H1 (cell line): Measurements from ENCODE around the gene EDDM3A. TPM values are rescaled to one million over a fixed set of nuclear protein-coding genes. Genes with fewer than 3 reads are reported as not detected.

Source experiments
- CTCF ChIA-PET: fragments of 300-600 bp; sonication (Branson Sonifier 250); formaldehyde crosslinking; loops from one replicate; lab custom pipeline; 2021; ENCODE audit not compliant: partially characterized antibody; lab: Charles Lee
- POLR2A ChIA-PET: fragments of 300-600 bp; sonication (Branson Sonifier 250); formaldehyde crosslinking; loops from one replicate; lab custom pipeline; 2021; ENCODE audit warnings: inconsistent platforms; ENCODE audit not compliant: partially characterized antibody; lab: Charles Lee
- DNase-seq, 2 experiments: peaks; one replicate each; pipeline versions ENCODE4 v3.0.0 to v3.0.0-alpha.2; 2010 to 2022; ENCODE audit warnings: low spot score in 2 of 2, low read depth in 1 of 2, mixed read lengths in 1 of 2
- FAIRE-seq: peaks from 2 replicates; lab custom pipeline; 2011; peaks lifted over from hg19 to GRCh38; lab: Jason Lieb, UNC
- H2AFZ ChIP-seq: 2 replicates; pipeline ENCODE4 v1.8.1; 2012; ENCODE audit warnings: low read length, inconsistent platforms
- H2AK5ac ChIP-seq: 2 replicates; pipeline ENCODE4 v1.6.1; 2013; ENCODE audit warnings: low read depth, low read length
- H2BK120ac ChIP-seq: replicated peaks from 2 replicates; pipeline ENCODE3; 2013; ENCODE audit warnings: low read depth, low read length, inconsistent platforms
- H2BK12ac ChIP-seq: 2 replicates; pipeline ENCODE4 v1.6.1; 2013; ENCODE audit warnings: low read depth, low read length
- H2BK15ac ChIP-seq: 2 replicates; pipeline ENCODE4 v1.6.1; 2013; ENCODE audit warnings: low read length
- H2BK20ac ChIP-seq: 2 replicates; pipeline ENCODE4 v1.6.1; 2013; ENCODE audit warnings: low read length
- H2BK5ac ChIP-seq: 2 replicates; pipeline ENCODE4 v1.6.1; 2013; ENCODE audit warnings: low read depth, low read length
- H3K14ac ChIP-seq: 2 replicates; pipeline ENCODE4 v1.6.1; 2013; ENCODE audit warnings: inconsistent platforms; ENCODE audit not compliant: insufficient read length
- H3K18ac ChIP-seq: 2 replicates; pipeline ENCODE4 v1.6.1; 2013; ENCODE audit warnings: low read length; ENCODE audit errors: extremely low read depth
- H3K23ac ChIP-seq: 2 replicates; pipeline ENCODE4 v1.6.1; 2013; ENCODE audit warnings: inconsistent platforms; ENCODE audit not compliant: insufficient read length
- H3K23me2 ChIP-seq: 2 replicates; pipeline ENCODE4 v1.6.1; 2013; ENCODE audit warnings: low read depth, low read length
- H3K27ac ChIP-seq: 2 replicates; pipeline ENCODE4 v1.6.1; 2011; ENCODE audit warnings: low read depth, low read length, inconsistent platforms
- H3K27me3 ChIP-seq, 4 experiments: replicated peaks in 1 of 4; 1 replicate in 1 of 4; 2 replicates in 3 of 4; pipeline versions ENCODE4 v1.6.1 to v1.8.1; 2011 to 2013; ENCODE audit warnings: low read length in 3 of 4, mild to moderate bottlenecking in 3 of 4, inconsistent platforms in 2 of 4, mixed read lengths in 2 of 4, moderate library complexity in 1 of 4; ENCODE audit not compliant: control insufficient read depth in 3 of 4, insufficient read depth in 3 of 4; ENCODE audit errors: extremely low read depth in 1 of 4
- H3K36me3 ChIP-seq, 4 experiments: 2 replicates each; pipeline versions ENCODE4 v1.6.1 to v1.8.1; 2011 to 2013; ENCODE audit warnings: mild to moderate bottlenecking in 4 of 4, low read length in 3 of 4, moderate library complexity in 2 of 4, control low read depth in 1 of 4, inconsistent platforms in 1 of 4; ENCODE audit not compliant: insufficient read depth in 4 of 4, control insufficient read depth in 2 of 4
- H3K4ac ChIP-seq: replicated peaks from 2 replicates; pipeline ENCODE3; 2013; ENCODE audit warnings: low read length, low read depth, mixed read lengths, inconsistent platforms; ENCODE audit not compliant: insufficient read length
- H3K4me1 ChIP-seq, 4 experiments: replicated peaks in 1 of 4; 1 replicate in 1 of 4; 2 replicates in 3 of 4; pipeline versions ENCODE4 v1.6.1 to v1.8.1; 2011 to 2013; ENCODE audit warnings: low read length in 3 of 4, inconsistent platforms in 2 of 4, mixed read lengths in 1 of 4; ENCODE audit not compliant: insufficient read depth in 4 of 4, control insufficient read depth in 3 of 4
- H3K4me2 ChIP-seq, 2 experiments: 2 replicates each; pipeline versions ENCODE4 v1.6.1 to v1.8.1; 2011 to 2013; ENCODE audit warnings: low read depth in 2 of 2, low read length in 2 of 2, control low read depth in 1 of 2, inconsistent platforms in 1 of 2, mild to moderate bottlenecking in 1 of 2; ENCODE audit not compliant: insufficient read depth in 1 of 2
- H3K4me3 ChIP-seq, 4 experiments: fragments of 200-600, 300-600 bp in 1 of 4; sonication (generic), shearing (Covaris generic), sonication (Bioruptor Twin) in 1 of 4; 2 replicates each; pipeline versions ENCODE4 v1.5.1 to v1.8.1; 2011 to 2016; ENCODE audit warnings: low read length in 4 of 4, low read depth in 3 of 4, control low read depth in 2 of 4, inconsistent platforms in 2 of 4, mild to moderate bottlenecking in 2 of 4, mixed read lengths in 1 of 4, moderate library complexity in 1 of 4; ENCODE audit not compliant: insufficient read depth in 2 of 4; ENCODE audit errors: extremely low read depth in 1 of 4
- H3K56ac ChIP-seq: replicated peaks from 2 replicates; pipeline ENCODE3; 2013; ENCODE audit warnings: low read depth, mild to moderate bottlenecking, mixed read lengths, low read length, inconsistent platforms; ENCODE audit not compliant: insufficient read length
- H3K79me1 ChIP-seq: 2 replicates; pipeline ENCODE4 v1.6.1; 2013; ENCODE audit warnings: low read depth, low read length, control low read depth
- H3K79me2 ChIP-seq, 2 experiments: 2 replicates each; pipeline versions ENCODE4 v1.6.1 to v1.8.1; 2012 to 2013; ENCODE audit warnings: low read length in 2 of 2, mild to moderate bottlenecking in 2 of 2, inconsistent platforms in 1 of 2; ENCODE audit not compliant: insufficient read depth in 2 of 2, control insufficient read depth in 1 of 2
- H3K9ac ChIP-seq, 4 experiments: replicated peaks in 1 of 4; 1 replicate in 1 of 4; 2 replicates in 3 of 4; pipeline versions ENCODE4 v1.6.1 to v1.8.1; 2011 to 2013; ENCODE audit warnings: low read depth in 3 of 4, low read length in 3 of 4, control low read depth in 2 of 4, mild to moderate bottlenecking in 2 of 4, moderate library complexity in 2 of 4, inconsistent platforms in 1 of 4; ENCODE audit errors: extremely low read depth in 1 of 4
- H3K9me3 ChIP-seq, 2 experiments: 2 replicates each; pipeline versions ENCODE4 v1.6.1 to v1.8.1; 2012 to 2013; ENCODE audit warnings: mild to moderate bottlenecking in 2 of 2, moderate library complexity in 2 of 2, control low read depth in 1 of 2, inconsistent platforms in 1 of 2, low read depth in 1 of 2, low read length in 1 of 2, mixed read lengths in 1 of 2; ENCODE audit not compliant: insufficient read depth in 2 of 2
- H4K20me1 ChIP-seq, 2 experiments: replicated peaks in 1 of 2; 2 replicates each; pipeline versions ENCODE3 to v1.8.1; 2011 to 2013; ENCODE audit warnings: inconsistent platforms in 2 of 2, low read length in 2 of 2, mild to moderate bottlenecking in 1 of 2; ENCODE audit not compliant: insufficient read depth in 2 of 2, control insufficient read depth in 1 of 2
- H4K5ac ChIP-seq: 2 replicates; pipeline ENCODE4 v1.6.1; 2013; ENCODE audit warnings: low read length, low read depth, mixed read lengths, inconsistent platforms; ENCODE audit not compliant: insufficient read length
- H4K8ac ChIP-seq: 2 replicates; pipeline ENCODE4 v1.8.0; 2013; ENCODE audit warnings: mild to moderate bottlenecking, moderate library complexity, low read length, inconsistent platforms; ENCODE audit not compliant: insufficient read depth; ENCODE audit errors: extremely low read depth
- H4K91ac ChIP-seq: replicated peaks from 2 replicates; pipeline ENCODE3; 2013; ENCODE audit warnings: low read length, mixed read lengths, inconsistent platforms; ENCODE audit not compliant: insufficient read length
- BACH1 ChIP-seq: IDR thresholded peaks from 2 replicates; pipeline ENCODE4 v1.6.1; 2012; ENCODE audit warnings: low read length, improper control_type of control experiment
- EGR1 ChIP-seq: IDR thresholded peaks from 2 replicates; pipeline ENCODE4 v1.6.1; 2011; ENCODE audit warnings: low read depth, low read length, borderline replicate concordance
- POU5F1 ChIP-seq: IDR thresholded peaks from 2 replicates; pipeline ENCODE4 v1.6.1; 2011; ENCODE audit warnings: low read depth, mild to moderate bottlenecking, low read length, moderate library complexity
- RBBP5 ChIP-seq: IDR thresholded peaks from 2 replicates; pipeline ENCODE4 v1.7.1; 2012; ENCODE audit warnings: low read depth, mild to moderate bottlenecking, inconsistent platforms, low read length, moderate library complexity, borderline replicate concordance
- SIN3A ChIP-seq, 2 experiments: IDR thresholded peaks in 1 of 2; conservative IDR thresholded peaks in 1 of 2; 2 replicates each; pipeline ENCODE4 v1.6.1; 2011 to 2012; ENCODE audit warnings: low read length in 2 of 2, improper control_type of control experiment in 1 of 2, low read depth in 1 of 2, mild to moderate bottlenecking in 1 of 2
- SP1 ChIP-seq: IDR thresholded peaks from 2 replicates; pipeline ENCODE4 v1.6.1; 2011; ENCODE audit warnings: low read depth, low read length
- TAF7 ChIP-seq: optimal IDR thresholded peaks from 2 replicates; pipeline ENCODE3; 2011; ENCODE audit warnings: low read depth, mild to moderate bottlenecking, inconsistent platforms, low read length, moderate library complexity, borderline replicate concordance
- TCF12 ChIP-seq: IDR thresholded peaks from 2 replicates; pipeline ENCODE4 v1.6.1; 2011; ENCODE audit warnings: low read depth, mild to moderate bottlenecking, low read length
- TEAD4 ChIP-seq: IDR thresholded peaks from 2 replicates; pipeline ENCODE4 v1.6.1; 2012; ENCODE audit warnings: low read depth, low read length, inconsistent platforms, mixed read lengths
- WGBS, 2 experiments: shearing (Covaris generic) in 1 of 2; methylation state at CpG; one replicate each; pipeline versions ENCODE4 v1.1.6 to v1.1.7; 2013 to 2015; ENCODE audit warnings: low lambda C conversion rate in 2 of 2, mixed read lengths in 2 of 2, inconsistent platforms in 1 of 2, low coverage in 1 of 2, missing lambda C conversion rate in 1 of 2; ENCODE audit not compliant: insufficient replicate concordance in 2 of 2, insufficient coverage in 1 of 2, insufficient read length in 1 of 2; ENCODE audit errors: extremely low coverage in 1 of 2, missing lambda C conversion rate in 1 of 2; 5-methylcytosine and 5-hydroxymethylcytosine counted together
- polyA plus RNA-seq, 7 experiments: library from polyadenylated mRNA; depleted of rRNA in 3 of 7; stranded (reverse) in 5 of 7; unstranded in 2 of 7; fragments of >200 nt in 5 of 7; fragments of 200-250 nt in 2 of 7; gene quantifications; 1 replicate in 5 of 7; 2 replicates in 1 of 7; 4 replicates in 1 of 7; pipeline versions ENCODE4 v1.2.1 to v1.2.3, GENCODE V29; 2011 to 2013; ENCODE audit warnings: missing spikeins in 2 of 7, mixed read lengths in 2 of 7
- total RNA-seq: library from RNA; stranded (reverse); fragmentation: NEBNext Ultra II Directional; extraction: Animal tissue kit (Norgen Biotek cat#: 25700); gene quantifications from 2 replicates; pipeline ENCODE4 v1.2.1, GENCODE V29; 2021

EDDM3A gene
- total and polyA plus RNA-seq, 2 of the 8 experiments (the other 6 are each of a cell fraction or from before 2014, with no cell fraction given) = 0.09 TPM; not detected in 1

GRCh38 chr14:20726531-20726930 is 19.2 kb upstream of the EDDM3A start:
- H3K23me2 ChIP-seq = no peaks in the 10 kb centered on the region; the same call in 1 of the 2 replicates
- H2BK15ac ChIP-seq = no peak overlapping the region
- H3K27ac ChIP-seq = no peak overlapping the region
- no peak overlapping the region for H2AK5ac ChIP-seq
- no peaks in the 10 kb centered on the region for H3K4me1 ChIP-seq
- H3K4me2 ChIP-seq = no peak overlapping the region
- POLR2A ChIA-PET = no interaction called here
- H4K91ac ChIP-seq = no peak overlapping the region
- H3K56ac ChIP-seq = no peak overlapping the region
- DNase-seq (no peak), FAIRE-seq (no peak)
- H3K79me2 ChIP-seq = no peaks in the 10 kb centered on the region
- peaks cover 0 to 3% (median 0%) of the 10 kb centered on the region in 4 experiments; a peak in 1 of 7 replicates for H3K27me3 ChIP-seq
- H3K36me3 ChIP-seq = no peaks in the 10 kb centered on the region
- H3K9ac ChIP-seq = no peak overlapping the region
- no peak overlapping the region for H3K18ac ChIP-seq
- H3K4me3 ChIP-seq = no peak overlapping the region
- H4K8ac ChIP-seq = no peak overlapping the region
- H3K23ac ChIP-seq = no peak overlapping the region
- whole genome bisulfite sequencing, 2 experiments = 94% methylated on average over 1 of the region's 1 CpG; no CpG with 5 or more reads in 1 of the 2 experiments
- CTCF ChIA-PET = interaction anchor here (1.0 to 1.7 kb wide), 2 partner anchors 31 to 147 kb away, joined by 4 to 8 read pairs; no protein-coding TSS in a partner anchor
- H2BK12ac ChIP-seq = no peak overlapping the region
- no peaks in the 10 kb centered on the region for H3K79me1 ChIP-seq
- no peaks in the 10 kb centered on the region for H4K20me1 ChIP-seq
- H4K5ac ChIP-seq = no peak overlapping the region
- no peak overlapping the region for H2BK20ac ChIP-seq
- no peak overlapping the region for H3K4ac ChIP-seq
- no peaks in the 10 kb centered on the region for H3K9me3 ChIP-seq
- TF ChIP-seq SIN3A (conservative IDR thresholded peaks at IDR 0.05 in 1 of 2, IDR thresholded peaks at IDR 0.05 in 1 of 2; ENCODE audit: low read depth in 1 of 2, low read length in 2 of 2) (no peak), TAF7 (no peak), TCF12 (no peak), RBBP5 (no peak), EGR1 (no peak), BACH1 (no peak), SP1 (no peak), TEAD4 (no peak), POU5F1 (no peak)
- no peak overlapping the region for H2AFZ ChIP-seq
- no peak overlapping the region for H3K14ac ChIP-seq
- H2BK120ac ChIP-seq = no peak overlapping the region
- H2BK5ac ChIP-seq = no peak overlapping the region
